Measurements from ENCODE around the gene PRKAB2. TPM values are rescaled to one million over a fixed set of nuclear protein-coding genes. Genes with fewer than 3 reads are reported as not detected.

The PRKAB2 gene
- total and polyA plus RNA-seq, 2 experiments from 2014 or later, result 24.7 to 29.3 TPM

DNA sequence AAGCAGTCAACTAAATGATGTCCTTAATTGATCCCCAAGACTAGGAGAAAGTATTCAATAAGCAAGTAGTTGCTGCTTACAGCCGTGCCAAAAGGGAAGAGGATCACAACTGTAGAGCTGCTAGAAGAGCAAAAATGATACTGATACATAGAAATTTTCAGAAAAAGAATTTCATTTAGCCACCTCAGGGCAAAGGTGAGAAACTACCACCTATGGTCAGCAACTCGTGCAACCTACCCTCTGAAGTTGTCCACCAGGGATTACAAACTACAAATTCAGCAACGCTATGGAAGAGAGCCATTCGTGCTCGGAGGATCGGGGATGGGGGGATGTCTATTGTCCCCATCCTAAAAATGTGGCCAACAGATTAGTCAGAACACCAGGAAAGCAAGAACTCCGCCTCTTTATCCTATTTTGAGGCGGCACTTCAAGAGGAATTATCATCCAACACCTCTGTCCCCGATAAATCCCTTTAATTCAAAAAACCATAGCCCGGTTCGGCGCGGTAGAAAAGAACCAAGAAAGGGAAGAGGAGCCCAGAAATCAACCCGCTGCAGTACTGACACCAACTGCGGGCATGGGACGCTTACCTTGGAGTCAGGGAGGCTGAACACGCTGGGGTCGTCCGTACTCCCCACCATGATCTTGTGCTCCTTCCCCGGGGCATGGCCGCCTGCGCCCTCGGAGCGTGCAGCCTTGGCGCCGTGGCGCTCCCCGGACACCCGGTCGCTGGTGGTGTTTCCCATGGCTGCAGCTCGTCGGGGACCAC is 687 bp downstream of the PRKAB2 start:
- no peak for DNase-seq (ENCODE audit: low read depth in 1 of 2, low spot score in 1 of 2)
- no peaks in the 10 kb centered on the region for H3K9me3 ChIP-seq (ENCODE audit: low read depth)
- H3K27ac ChIP-seq, result peak overlapping the region; percentile 76
- H3K4me3 ChIP-seq, result peak overlapping the region; percentile 76
- no peaks in the 10 kb centered on the region for H3K27me3 ChIP-seq
- H3K4me1 ChIP-seq (ENCODE audit: low read depth), result peaks cover 32% of the 10 kb centered on the region
- TF ChIP-seq, protein P1, sequence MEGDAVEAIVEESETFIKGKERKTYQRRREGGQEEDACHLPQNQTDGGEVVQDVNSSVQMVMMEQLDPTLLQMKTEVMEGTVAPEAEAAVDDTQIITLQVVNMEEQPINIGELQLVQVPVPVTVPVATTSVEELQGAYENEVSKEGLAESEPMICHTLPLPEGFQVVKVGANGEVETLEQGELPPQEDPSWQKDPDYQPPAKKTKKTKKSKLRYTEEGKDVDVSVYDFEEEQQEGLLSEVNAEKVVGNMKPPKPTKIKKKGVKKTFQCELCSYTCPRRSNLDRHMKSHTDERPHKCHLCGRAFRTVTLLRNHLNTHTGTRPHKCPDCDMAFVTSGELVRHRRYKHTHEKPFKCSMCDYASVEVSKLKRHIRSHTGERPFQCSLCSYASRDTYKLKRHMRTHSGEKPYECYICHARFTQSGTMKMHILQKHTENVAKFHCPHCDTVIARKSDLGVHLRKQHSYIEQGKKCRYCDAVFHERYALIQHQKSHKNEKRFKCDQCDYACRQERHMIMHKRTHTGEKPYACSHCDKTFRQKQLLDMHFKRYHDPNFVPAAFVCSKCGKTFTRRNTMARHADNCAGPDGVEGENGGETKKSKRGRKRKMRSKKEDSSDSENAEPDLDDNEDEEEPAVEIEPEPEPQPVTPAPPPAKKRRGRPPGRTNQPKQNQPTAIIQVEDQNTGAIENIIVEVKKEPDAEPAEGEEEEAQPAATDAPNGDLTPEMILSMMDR (IDR thresholded peaks at IDR 0.05; ENCODE audit: low read depth, low read length), result no peak
- no peaks in the 10 kb centered on the region for H3K36me3 ChIP-seq

DNA sequence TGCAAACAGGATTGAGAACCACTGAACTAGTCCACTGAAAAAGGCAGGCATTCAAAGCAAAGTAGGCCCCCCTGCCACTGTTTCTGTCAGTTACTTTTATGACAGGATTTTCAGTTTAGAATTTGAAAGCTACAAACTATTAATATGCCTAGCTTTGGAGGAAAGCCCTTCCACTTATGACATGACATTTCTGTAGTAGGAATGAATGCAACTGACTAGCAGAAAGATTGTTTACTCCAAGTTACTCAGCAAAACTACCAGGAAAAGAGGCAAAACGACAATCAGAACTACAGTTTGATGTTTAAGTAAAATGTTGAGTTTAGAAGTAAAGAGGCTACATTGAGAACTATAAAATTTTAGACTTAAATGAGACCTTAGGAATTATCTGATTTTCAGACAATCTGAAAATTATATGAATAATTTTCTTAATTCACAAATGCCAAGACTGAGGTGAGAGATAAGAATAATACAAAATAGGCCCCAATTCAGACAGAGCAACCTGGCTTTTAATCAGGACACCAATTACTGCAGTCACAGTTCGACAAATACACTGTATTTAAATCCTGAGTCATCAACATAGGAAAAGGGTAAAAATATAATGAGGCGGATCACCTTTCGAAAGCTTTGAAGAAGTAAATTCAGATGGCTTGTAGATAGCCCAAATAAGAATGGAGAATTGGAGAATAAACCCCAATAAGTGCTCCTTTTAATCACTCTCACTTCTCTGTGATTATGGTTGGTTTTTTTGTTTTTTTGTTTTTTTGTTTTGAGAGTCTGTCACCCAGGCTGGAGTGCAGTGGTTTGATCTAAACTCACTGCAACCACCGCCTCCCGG is 2.2 kb downstream of the PRKAB2 start:
- Histone ChIP-seq H3K4me3 (no peak overlapping the region), H3K9me3 (ENCODE audit: low read depth) (no peaks in the 10 kb centered on the region), H3K27ac (peak overlapping the region; percentile 4), H3K36me3 (no peaks in the 10 kb centered on the region), H3K27me3 (no peaks in the 10 kb centered on the region), H3K4me1 (ENCODE audit: low read depth) (peaks cover 32% of the 10 kb centered on the region)
- DNase-seq (ENCODE audit: low read depth in 1 of 2, low spot score in 1 of 2), result no peak
- TF ChIP-seq, protein P1 (IDR thresholded peaks at IDR 0.05; ENCODE audit: low read depth, low read length), result no peak

DNA sequence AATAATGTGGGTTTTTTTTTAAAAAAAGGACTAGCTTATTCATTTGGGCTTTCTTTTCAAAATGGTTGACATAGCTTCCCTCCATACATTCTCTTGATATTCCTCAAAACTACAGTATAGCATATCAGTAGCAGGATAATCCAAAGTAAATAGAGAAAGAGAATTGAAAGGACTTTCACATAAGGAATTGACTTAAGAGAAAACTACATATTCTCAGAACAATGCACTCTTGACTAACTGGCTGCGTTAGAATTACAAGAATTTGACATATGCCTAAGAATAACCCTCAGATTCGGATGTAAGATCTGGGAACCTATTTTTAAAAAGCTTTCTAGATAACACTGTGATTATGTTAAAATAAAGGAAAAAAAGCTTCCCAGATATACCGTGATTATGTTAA is 3.1 kb downstream of the PRKAB2 start:
- no peaks in the 10 kb centered on the region for H3K27me3 ChIP-seq
- no peak overlapping the region for H3K27ac ChIP-seq
- H3K4me1 ChIP-seq (ENCODE audit: low read depth), result peaks cover 32% of the 10 kb centered on the region
- H3K36me3 ChIP-seq, result no peaks in the 10 kb centered on the region
- no peaks in the 10 kb centered on the region for H3K9me3 ChIP-seq (ENCODE audit: low read depth)
- no peak for DNase-seq (ENCODE audit: low read depth in 1 of 2, low spot score in 1 of 2)
- H3K4me3 ChIP-seq, result no peak overlapping the region
- TF ChIP-seq, protein P1 (IDR thresholded peaks at IDR 0.05; ENCODE audit: low read depth, low read length), result no peak

DNA sequence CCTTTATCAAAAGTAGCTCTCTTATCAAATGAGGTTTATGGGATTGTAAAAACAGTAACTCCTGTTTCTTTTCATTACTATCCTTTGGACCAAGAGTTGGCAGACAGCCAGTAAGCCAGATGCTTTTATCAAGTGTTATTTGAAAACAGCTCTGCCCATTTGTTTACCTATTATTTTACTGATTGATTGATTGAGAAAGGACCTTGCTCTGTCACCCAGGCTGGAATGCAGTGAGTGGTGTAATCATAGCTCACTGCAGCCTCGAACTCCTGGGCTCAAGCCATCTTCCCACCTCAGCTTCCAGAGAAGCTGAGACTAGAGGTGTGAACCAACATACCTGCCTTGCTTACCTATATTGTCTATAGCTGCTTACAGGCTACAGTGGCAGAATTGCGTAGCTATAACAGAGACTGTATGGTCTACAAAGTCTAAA is 3.6 kb downstream of the PRKAB2 start:
- Histone ChIP-seq H3K27me3 (no peaks in the 10 kb centered on the region), H3K4me3 (no peak overlapping the region), H3K27ac (no peak overlapping the region), H3K4me1 (ENCODE audit: low read depth) (peaks cover 32% of the 10 kb centered on the region), H3K36me3 (no peaks in the 10 kb centered on the region), H3K9me3 (ENCODE audit: low read depth) (no peaks in the 10 kb centered on the region)
- TF ChIP-seq, protein P1 (IDR thresholded peaks at IDR 0.05; ENCODE audit: low read depth, low read length), result no peak
- DNase-seq (ENCODE audit: low read depth in 1 of 2, low spot score in 1 of 2), result peak; percentile 25 to 38

DNA sequence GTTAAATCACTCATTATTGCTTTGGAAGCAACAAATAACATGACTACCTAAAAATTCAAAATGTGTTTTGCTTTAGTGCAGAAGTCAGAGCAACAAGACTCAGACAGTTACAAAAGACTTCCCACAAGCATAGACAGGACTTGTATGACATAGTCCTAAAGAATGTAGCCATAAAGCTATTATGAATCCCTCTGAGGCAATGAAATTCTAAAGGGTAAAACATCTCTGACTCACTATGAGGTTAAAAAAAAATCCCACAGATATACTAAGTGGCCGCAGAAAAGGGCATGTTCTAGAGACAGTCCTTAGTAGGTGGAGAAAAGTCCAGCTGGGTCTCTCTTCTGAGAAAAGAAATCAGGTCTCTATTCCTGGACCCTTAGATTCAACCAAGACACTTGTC is 4.9 kb downstream of the PRKAB2 start:
- Histone ChIP-seq H3K4me1 (ENCODE audit: low read depth) (peaks cover 32% of the 10 kb centered on the region), H3K36me3 (peaks cover 2% of the 10 kb centered on the region), H3K9me3 (ENCODE audit: low read depth) (no peaks in the 10 kb centered on the region), H3K27ac (no peak overlapping the region), H3K27me3 (no peaks in the 10 kb centered on the region), H3K4me3 (no peak overlapping the region)
- TF ChIP-seq, protein P1 (IDR thresholded peaks at IDR 0.05; ENCODE audit: low read depth, low read length), result no peak
- peak in 1 of 2 donors; percentile 92 for DNase-seq (ENCODE audit: low read depth in 1 of 2, low spot score in 1 of 2)
